NOMO-1 treated with dmso at 0.1 percent for 144 hours (cell line): ENCODE measurements around the gene ATRNL1.

Experiments
- DNase-seq: peaks from one replicate; lab custom pipeline; 2025; ENCODE audit not compliant: unreplicated experiment; lab: John Stamatoyannopoulos, UW

The ATRNL1 gene

GRCh38 chr10:115939101-115939854 is 846.1 kb downstream of the ATRNL1 start:
- DNase-seq = no peak

GRCh38 chr10:115941361-115941771 is 848.2 kb downstream of the ATRNL1 start:
- DNase-seq = no peak

GRCh38 chr10:115942101-115942500 is 848.9 kb downstream of the ATRNL1 start:
- no peak for DNase-seq

GRCh38 chr10:115944538-115944937 is 851.4 kb downstream of the ATRNL1 start:
- no peak for DNase-seq

GRCh38 chr10:115945701-115946445 is 852.7 kb downstream of the ATRNL1 start:
- no peak for DNase-seq

GRCh38 chr10:115947104-115947503 is 853.9 kb downstream of the ATRNL1 start:
- DNase-seq = no peak

GRCh38 chr10:115948465-115948864 is 855.3 kb downstream of the ATRNL1 start:
- no peak for DNase-seq

GRCh38 chr10:115949282-115949844 is 856.2 kb downstream of the ATRNL1 start:
- no peak for DNase-seq

GRCh38 chr10:115950320-115950719 is 857.2 kb downstream of the ATRNL1 start:
- no peak for DNase-seq

- DNase-seq = no peak
These were observed 858.1 kb downstream of the ATRNL1 start for GRCh38 chr10:115951242-115951641.

- DNase-seq = no peak
These were observed 860.1 kb downstream of the ATRNL1 start for GRCh38 chr10:115953281-115953680.

GRCh38 chr10:115953968-115954367 is 860.8 kb downstream of the ATRNL1 start:
- no peak for DNase-seq

- DNase-seq = no peak
These were observed 863.3 kb downstream of the ATRNL1 start for GRCh38 chr10:115956225-115957011.

GRCh38 chr10:115957012-115957399 is 863.8 kb downstream of the ATRNL1 start:
- DNase-seq = no peak

- DNase-seq = no peak
These were observed 864.7 kb downstream of the ATRNL1 start for GRCh38 chr10:115957786-115958442.

GRCh38 chr10:115963848-115964247 is 870.7 kb downstream of the ATRNL1 start:
- DNase-seq = no peak

- DNase-seq = no peak
These were observed 871.7 kb downstream of the ATRNL1 start for GRCh38 chr10:115964827-115965226.

- DNase-seq = no peak
These were observed 872.2 kb downstream of the ATRNL1 start for GRCh38 chr10:115965376-115965775.

GRCh38 chr10:115968236-115968635 is 875.1 kb downstream of the ATRNL1 start:
- DNase-seq = no peak

GRCh38 chr10:115969591-115969990 is 876.4 kb downstream of the ATRNL1 start:
- no peak for DNase-seq

GRCh38 chr10:115971921-115972320 is 878.8 kb downstream of the ATRNL1 start:
- DNase-seq = no peak
